Lung (tissue), 12 donors: ENCODE results near the gene KRTAP10-11. TPM values are rescaled to one million over a fixed set of nuclear protein-coding genes. Genes with fewer than 3 reads are reported as not detected.
A peak's percentile ranks its signal among the peaks of the same experiment; 100 is the strongest.

ENCODE experiments used
- ATAC-seq: fragments of 200-7000 bp; cut with Tn5 transposase; one replicate; pipeline ENCODE4 v1.9.1; 2020; ENCODE audit warnings: moderate number of reproducible peaks; ENCODE audit not compliant: insufficient read depth, low FRiP score
- DNase-seq, 3 donors: peaks; one replicate each; pipeline ENCODE4 v3.0.0-alpha.2; 2013 to 2017
- H3K27ac ChIP-seq, 2 donors: one replicate each; pipeline ENCODE4 v1.5.1; 2013; ENCODE audit warnings: mild to moderate bottlenecking in 2 of 2, moderate library complexity in 2 of 2, control low read depth in 1 of 2, inconsistent platforms in 1 of 2, low read depth in 1 of 2, low read length in 1 of 2
- H3K27me3 ChIP-seq, 3 donors: one replicate each; pipeline ENCODE4 v1.5.1; 2013; ENCODE audit warnings: low read length in 2 of 3; ENCODE audit not compliant: control insufficient read depth in 3 of 3, insufficient read depth in 3 of 3
- H3K36me3 ChIP-seq, 4 donors: one replicate each; pipeline ENCODE4 v1.5.1; 2013; ENCODE audit warnings: low read length in 4 of 4, mild to moderate bottlenecking in 1 of 4, moderate library complexity in 1 of 4; ENCODE audit not compliant: control insufficient read depth in 4 of 4, insufficient read depth in 4 of 4
- H3K4me1 ChIP-seq, 5 donors: one replicate each; pipeline ENCODE4 v1.5.1; 2013; ENCODE audit warnings: low read length in 5 of 5, mild to moderate bottlenecking in 2 of 5, moderate library complexity in 1 of 5; ENCODE audit not compliant: control insufficient read depth in 5 of 5, insufficient read depth in 5 of 5
- H3K4me3 ChIP-seq: one replicate; pipeline ENCODE4 v1.5.1; 2013; ENCODE audit warnings: mild to moderate bottlenecking, control low read depth, moderate library complexity
- H3K9ac ChIP-seq, 2 donors: one replicate each; pipeline ENCODE4 v1.5.1; 2013; ENCODE audit warnings: low read length in 2 of 2, control low read depth in 1 of 2; ENCODE audit not compliant: insufficient read depth in 1 of 2
- H3K9me3 ChIP-seq, 4 donors: one replicate each; pipeline ENCODE4 v1.5.1; 2013; ENCODE audit warnings: low read length in 3 of 4, mild to moderate bottlenecking in 1 of 4, moderate library complexity in 1 of 4; ENCODE audit not compliant: control insufficient read depth in 4 of 4, insufficient read depth in 3 of 4
- WGBS, 2 donors: extraction: QIAGEN DNeasy Blood & Tissue Kit; methylation state at CpG; one replicate each; pipeline ENCODE4 v1.1.7; 2013; 5-methylcytosine and 5-hydroxymethylcytosine counted together
- polyA plus RNA-seq, 2 donors: library from polyadenylated mRNA; stranded (reverse); fragments of 200-250 nt; gene quantifications; one replicate each; pipeline ENCODE4 v1.2.1, GENCODE V29; 2013
- total RNA-seq, 2 donors: library from RNA; depleted of rRNA in 1 of 2; stranded (reverse); fragments of >200 nt in 1 of 2; gene quantifications; one replicate each; pipeline ENCODE4 v1.2.1, GENCODE V29; 2014 to 2021
- TF ChIP-seq, protein P1 (sequence below): IDR thresholded peaks from 2 replicates; pipeline ENCODE4 v1.5.1; 2012; ENCODE audit warnings: mild to moderate bottlenecking; ENCODE audit errors: control extremely low read depth, extremely low read depth
- donor health status: control.
- donor health status: control.
- donor health status: Bipolar disorder and iron deficiency.
- donor health status: healthy.
- donor health status: DM: yes; HTN: yes; CAD: no.

KRTAP10-11 gene
- total and polyA plus RNA-seq, 4 donors = not detected

DNA sequence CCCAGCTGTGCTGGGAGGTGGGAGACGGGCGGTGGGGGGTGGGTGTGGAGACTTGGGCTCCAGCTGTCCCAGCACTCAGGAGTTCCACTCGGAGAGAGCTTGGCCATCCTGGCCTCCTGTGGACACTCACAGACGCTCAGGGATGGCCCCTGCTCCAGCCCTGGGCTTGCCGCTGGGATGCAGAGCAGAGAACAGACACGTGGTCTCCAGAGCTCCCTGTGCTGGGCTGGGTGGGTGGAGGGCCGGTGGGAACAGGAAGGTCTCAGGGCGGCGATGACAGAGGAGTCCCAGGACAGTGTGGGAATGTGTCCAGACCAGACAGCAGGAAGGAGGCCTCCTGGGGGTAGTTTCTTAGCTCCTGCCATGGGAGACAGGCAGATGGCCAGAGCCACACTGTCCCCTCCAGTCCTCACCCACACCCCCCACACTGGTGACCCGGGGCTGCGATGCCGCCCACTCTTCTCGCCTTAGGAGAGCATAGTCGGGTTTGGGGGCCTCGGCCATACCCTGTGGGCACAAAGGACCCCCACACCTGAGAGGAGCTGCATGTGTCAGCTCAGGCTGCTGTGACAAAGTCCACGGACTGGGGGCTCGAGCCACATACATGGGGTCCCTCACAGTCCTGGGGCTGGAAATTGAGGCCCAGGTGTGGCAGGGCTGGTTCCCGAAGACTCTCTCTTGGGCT lies 17.4 kb upstream of the KRTAP10-11 start:
- H3K4me1 ChIP-seq = peaks cover 0 to 2% (median 0%) of the 10 kb centered on the region in 5 donors
- DNase-seq (peak in 1 of 3 donors; percentile 44), ATAC-seq (no peak)
- no peak overlapping the region for H3K27ac ChIP-seq
- H3K4me3 ChIP-seq = no peak overlapping the region
- H3K36me3 ChIP-seq = no peaks in the 10 kb centered on the region
- H3K9ac ChIP-seq = no peak overlapping the region
- TF ChIP-seq, protein P1, sequence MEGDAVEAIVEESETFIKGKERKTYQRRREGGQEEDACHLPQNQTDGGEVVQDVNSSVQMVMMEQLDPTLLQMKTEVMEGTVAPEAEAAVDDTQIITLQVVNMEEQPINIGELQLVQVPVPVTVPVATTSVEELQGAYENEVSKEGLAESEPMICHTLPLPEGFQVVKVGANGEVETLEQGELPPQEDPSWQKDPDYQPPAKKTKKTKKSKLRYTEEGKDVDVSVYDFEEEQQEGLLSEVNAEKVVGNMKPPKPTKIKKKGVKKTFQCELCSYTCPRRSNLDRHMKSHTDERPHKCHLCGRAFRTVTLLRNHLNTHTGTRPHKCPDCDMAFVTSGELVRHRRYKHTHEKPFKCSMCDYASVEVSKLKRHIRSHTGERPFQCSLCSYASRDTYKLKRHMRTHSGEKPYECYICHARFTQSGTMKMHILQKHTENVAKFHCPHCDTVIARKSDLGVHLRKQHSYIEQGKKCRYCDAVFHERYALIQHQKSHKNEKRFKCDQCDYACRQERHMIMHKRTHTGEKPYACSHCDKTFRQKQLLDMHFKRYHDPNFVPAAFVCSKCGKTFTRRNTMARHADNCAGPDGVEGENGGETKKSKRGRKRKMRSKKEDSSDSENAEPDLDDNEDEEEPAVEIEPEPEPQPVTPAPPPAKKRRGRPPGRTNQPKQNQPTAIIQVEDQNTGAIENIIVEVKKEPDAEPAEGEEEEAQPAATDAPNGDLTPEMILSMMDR = no peak
- 73 to 81% methylated on average over 18 of the region's 18 CpGs for WGBS, 2 donors
- H3K27me3 ChIP-seq = no peaks in the 10 kb centered on the region
- peaks cover 0 to 11% (median 10%) of the 10 kb centered on the region in 4 donors for H3K9me3 ChIP-seq

DNA sequence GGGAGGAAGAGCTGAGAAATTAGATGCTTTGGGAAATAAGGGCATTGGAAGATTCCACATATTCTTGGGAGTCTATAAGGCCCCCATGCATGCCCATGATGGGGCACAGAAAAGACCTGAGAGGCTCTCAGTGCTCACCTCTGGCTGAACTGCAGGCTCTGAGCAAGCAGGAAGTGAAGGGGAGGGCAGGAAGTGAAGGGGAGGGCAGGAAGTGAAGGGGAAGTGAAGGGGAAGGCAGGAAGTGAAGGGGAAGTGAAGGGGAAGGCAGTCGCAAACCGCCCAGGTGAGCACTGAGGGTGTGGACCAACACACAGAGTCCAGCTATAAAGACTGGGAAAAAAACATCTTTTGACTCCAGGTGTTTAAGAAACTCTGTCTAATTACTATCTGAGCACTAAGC lies 15.8 kb upstream of the KRTAP10-11 start:
- Histone ChIP-seq H3K36me3 (no peaks in the 10 kb centered on the region), H3K9ac (no peak overlapping the region), H3K4me1 (peaks cover 0 to 2% (median 0%) of the 10 kb centered on the region in 5 donors), H3K27me3 (peaks cover 0 to 3% (median 0%) of the 10 kb centered on the region in 3 donors), H3K27ac (no peak overlapping the region), H3K9me3 (peaks cover 0 to 9% (median 6%) of the 10 kb centered on the region in 4 donors), H3K4me3 (no peak overlapping the region)
- no peak for ATAC-seq
- no peak for DNase-seq
- WGBS, 2 donors = 39 to 53% methylated on average over 2 of the region's 2 CpGs
- TF ChIP-seq, protein P1 = no peak

DNA sequence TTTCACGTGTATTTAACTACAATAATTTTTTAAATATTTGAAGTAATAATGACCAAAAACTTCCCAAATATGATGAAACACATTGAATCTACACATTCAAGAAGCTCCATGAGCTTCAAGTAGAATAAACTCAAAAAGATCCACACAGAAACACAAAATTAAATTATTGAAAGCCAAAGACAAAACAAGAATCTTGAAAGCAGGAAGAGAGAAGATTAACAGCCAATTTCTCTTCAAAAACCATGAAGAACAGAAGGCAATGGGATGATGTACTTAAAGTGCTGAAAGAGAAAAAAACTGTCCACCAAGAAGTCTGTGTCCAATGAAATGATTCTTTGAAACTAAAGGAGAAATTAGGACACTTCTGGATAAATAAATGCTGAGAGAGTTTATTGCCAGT lies 14.1 kb upstream of the KRTAP10-11 start:
- H3K9me3 ChIP-seq = peaks cover 0 to 9% (median 6%) of the 10 kb centered on the region in 4 donors
- no peak for ATAC-seq
- TF ChIP-seq, protein P1 = no peak
- no peaks in the 10 kb centered on the region for H3K36me3 ChIP-seq
- H3K9ac ChIP-seq = no peak overlapping the region
- DNase-seq = no peak
- WGBS, 2 donors = 84 to 95% methylated on average over 1 of the region's 1 CpG
- no peak overlapping the region for H3K27ac ChIP-seq
- H3K4me3 ChIP-seq = no peak overlapping the region
- peaks cover 0 to 3% (median 0%) of the 10 kb centered on the region in 3 donors for H3K27me3 ChIP-seq
- H3K4me1 ChIP-seq = peaks cover 0 to 2% (median 0%) of the 10 kb centered on the region in 5 donors
